Subcutaneous abdominal adipose tissue (tissue), 5 donors: ENCODE results near the gene BCAS4.
"Not testable (repeated sequence)": the region's sequence is repeated elsewhere in the genome, so short reads cannot be mapped to it uniquely, and the experiment has no call there.

Experiments
- H3K27ac ChIP-seq: one replicate; pipeline ENCODE4 v1.7.0; 2013; ENCODE audit warnings: low read depth, mild to moderate bottlenecking, inconsistent platforms, low read length, moderate library complexity
- H3K27me3 ChIP-seq, 5 donors: one replicate each; pipeline ENCODE4 v1.7.0; 2013; ENCODE audit warnings: low read length in 5 of 5, inconsistent platforms in 1 of 5; ENCODE audit not compliant: control insufficient read depth in 5 of 5, insufficient read depth in 4 of 5
- H3K36me3 ChIP-seq, 5 donors: one replicate each; pipeline ENCODE4 v1.7.0; 2013; ENCODE audit warnings: low read length in 5 of 5; ENCODE audit not compliant: control insufficient read depth in 5 of 5, insufficient read depth in 5 of 5
- H3K4me1 ChIP-seq, 5 donors: one replicate each; pipeline ENCODE4 v1.7.0; 2013; ENCODE audit warnings: low read length in 5 of 5, mild to moderate bottlenecking in 3 of 5, moderate library complexity in 1 of 5; ENCODE audit not compliant: control insufficient read depth in 5 of 5, insufficient read depth in 5 of 5
- H3K4me3 ChIP-seq, 5 donors: one replicate each; pipeline ENCODE4 v1.7.0; 2013; ENCODE audit warnings: low read length in 5 of 5, low read depth in 1 of 5
- H3K9ac ChIP-seq, 5 donors: one replicate each; pipeline ENCODE4 v1.7.0; 2013; ENCODE audit warnings: low read length in 5 of 5, mild to moderate bottlenecking in 4 of 5, moderate library complexity in 3 of 5
- H3K9me3 ChIP-seq, 5 donors: one replicate each; pipeline ENCODE4 v1.7.0; 2013; ENCODE audit warnings: low read length in 5 of 5; ENCODE audit not compliant: control insufficient read depth in 5 of 5
- donor health status: healthy.
- donor health status: healthy.
- donor health status: healthy.
- donor health status: healthy.
- donor health status: healthy.

Gene BCAS4

DNA sequence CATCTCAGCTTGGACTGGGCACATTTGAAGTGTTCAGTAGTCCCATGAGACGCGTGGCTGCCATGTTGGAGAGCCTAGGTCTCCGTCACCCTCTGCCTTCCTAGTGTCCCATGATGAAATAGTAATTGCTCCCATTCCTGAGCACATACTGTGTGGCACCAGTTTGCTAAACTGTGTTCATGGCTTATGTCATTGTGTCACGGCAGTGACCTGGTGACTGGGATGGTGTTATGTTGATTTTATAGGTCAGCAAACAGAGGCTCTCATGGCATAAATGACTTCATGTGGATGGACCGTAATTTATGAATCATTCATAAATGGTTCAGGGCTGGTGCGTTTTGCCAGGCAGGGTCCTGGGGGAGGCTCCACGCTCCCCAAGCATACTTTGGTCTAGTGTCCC lies 3.8 kb downstream of the BCAS4 start:
- Histone ChIP-seq H3K27ac (no peak overlapping the region), H3K9me3 (no peaks in the 10 kb centered on the region), H3K4me1 (peaks cover 0 to 16% (median 15%) of the 10 kb centered on the region in 5 donors), H3K9ac (no peak overlapping the region), H3K36me3 (no peaks in the 10 kb centered on the region), H3K4me3 (no peak overlapping the region), H3K27me3 (no peaks in the 10 kb centered on the region)

DNA sequence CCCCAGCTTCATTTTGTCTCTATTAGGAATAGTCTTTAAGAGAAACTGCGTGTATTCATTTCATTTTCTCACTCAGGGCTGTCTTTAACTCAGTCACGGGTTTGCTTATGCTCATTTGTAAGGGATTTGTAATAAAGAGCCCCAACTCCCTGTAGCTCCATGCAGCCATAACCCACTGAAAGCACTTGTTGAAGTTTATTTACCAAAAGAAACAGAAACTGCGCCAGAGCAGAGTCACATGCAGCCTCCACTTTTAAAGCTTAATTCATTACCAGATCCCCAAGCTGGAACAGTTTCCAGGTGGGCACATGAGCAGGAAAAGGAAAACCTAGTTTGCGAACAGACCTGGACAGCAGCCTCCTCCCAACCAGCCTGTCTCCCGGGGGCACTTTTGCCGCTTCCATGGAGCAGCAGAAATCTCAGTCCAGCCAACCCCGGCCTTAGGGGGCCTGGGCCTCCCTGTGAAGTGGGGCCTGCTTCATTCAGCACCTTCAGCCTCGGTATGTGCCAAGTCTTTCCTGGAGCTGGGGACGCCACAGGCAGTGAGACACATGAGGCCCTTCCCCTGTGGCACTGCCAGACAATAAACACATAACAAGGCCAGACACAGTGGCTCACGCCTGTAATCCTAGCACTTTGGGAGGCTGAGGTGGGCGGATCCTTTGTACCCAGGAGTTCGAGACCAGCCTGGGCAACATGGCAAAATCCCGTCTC lies 4.5 kb downstream of the BCAS4 start:
- H3K36me3 ChIP-seq = no peaks in the 10 kb centered on the region
- H3K27ac ChIP-seq = no peak overlapping the region
- H3K4me1 ChIP-seq = peaks cover 0 to 12% (median 11%) of the 10 kb centered on the region in 5 donors
- no peaks in the 10 kb centered on the region for H3K27me3 ChIP-seq
- H3K9ac ChIP-seq = no peak overlapping the region
- no peaks in the 10 kb centered on the region for H3K9me3 ChIP-seq
- no peak overlapping the region for H3K4me3 ChIP-seq

DNA sequence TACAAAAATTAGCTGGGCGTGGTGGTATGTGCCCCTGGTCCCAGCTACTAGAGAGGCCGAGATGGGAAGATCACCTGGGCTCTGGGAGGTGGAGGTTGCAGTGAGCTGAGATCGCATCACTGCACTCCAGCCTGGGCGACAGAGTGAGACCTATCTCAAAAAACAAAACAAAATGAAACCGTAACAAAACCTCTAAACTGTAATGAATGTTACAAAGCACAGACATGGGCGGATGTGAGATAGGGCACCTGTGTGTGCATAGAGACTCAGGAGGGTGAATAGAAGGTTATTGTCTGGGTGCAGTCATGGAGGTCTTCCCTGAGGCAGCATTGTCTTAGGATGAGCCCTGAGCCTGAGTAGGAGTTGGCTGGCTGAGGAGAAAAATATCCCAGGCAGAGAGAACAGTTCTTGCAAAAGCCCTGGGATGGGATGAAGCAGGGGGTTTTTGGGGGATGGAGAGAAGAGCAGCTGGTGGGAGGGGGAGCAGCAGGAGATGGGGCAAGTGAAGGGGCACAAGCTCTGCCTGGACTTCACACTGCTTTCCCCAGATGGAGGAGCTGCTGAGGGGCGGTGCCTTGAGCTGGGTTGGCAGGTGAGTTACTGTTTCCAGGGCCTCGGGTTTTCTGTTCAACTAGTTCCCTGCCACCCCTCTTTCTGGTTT lies 5.2 kb downstream of the BCAS4 start:
- no peak overlapping the region for H3K4me3 ChIP-seq
- H3K27ac ChIP-seq = no peak overlapping the region
- no peaks in the 10 kb centered on the region for H3K9me3 ChIP-seq

DNA sequence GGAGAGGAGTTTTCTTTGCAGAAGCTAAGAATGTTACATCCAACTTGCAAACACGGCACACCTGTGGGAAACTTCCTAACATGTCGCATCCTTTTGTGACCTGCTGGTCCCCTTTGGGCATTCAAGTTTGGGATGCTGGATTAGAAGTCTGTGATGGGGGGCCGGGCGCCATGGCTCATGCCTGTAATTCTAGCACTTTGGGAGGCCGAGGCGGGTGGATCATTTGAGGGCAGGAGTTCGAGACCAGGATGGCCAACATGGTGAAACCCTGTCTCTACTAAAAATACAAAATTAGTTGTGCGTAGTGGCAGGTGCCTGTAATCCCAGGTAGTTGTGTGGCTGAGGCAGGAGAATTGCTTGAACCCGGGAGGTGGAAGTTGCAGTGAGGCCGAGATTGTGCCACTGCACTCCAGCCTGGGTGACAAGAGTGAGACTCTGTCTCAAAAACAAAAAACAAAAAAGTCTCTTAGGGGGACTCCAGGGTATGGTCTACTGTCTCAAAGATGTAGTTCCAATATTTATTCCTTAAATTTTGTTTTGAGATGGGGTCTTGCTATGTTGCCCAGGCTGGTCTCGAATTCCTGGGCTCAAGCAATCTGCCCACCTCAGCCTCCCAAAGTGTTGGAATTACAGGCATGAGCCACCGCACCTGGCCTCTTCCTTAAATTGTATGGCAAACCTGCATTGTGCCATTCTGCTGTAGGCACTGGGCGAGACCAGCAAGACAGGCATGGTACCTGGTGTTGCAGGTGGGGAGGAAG lies 6.3 kb downstream of the BCAS4 start:
- not testable (repeated sequence) for H3K9ac ChIP-seq, H3K27me3 ChIP-seq, H3K9me3 ChIP-seq, H3K4me1 ChIP-seq, H3K27ac ChIP-seq, H3K36me3 ChIP-seq, H3K4me3 ChIP-seq

More for the DNA sequence above, 5.2 kb downstream of the BCAS4 start:
- H3K36me3 ChIP-seq = no peaks in the 10 kb centered on the region
- no peak overlapping the region for H3K9ac ChIP-seq
- no peaks in the 10 kb centered on the region for H3K27me3 ChIP-seq
- peaks cover 0 to 7% (median 6%) of the 10 kb centered on the region in 5 donors for H3K4me1 ChIP-seq

DNA sequence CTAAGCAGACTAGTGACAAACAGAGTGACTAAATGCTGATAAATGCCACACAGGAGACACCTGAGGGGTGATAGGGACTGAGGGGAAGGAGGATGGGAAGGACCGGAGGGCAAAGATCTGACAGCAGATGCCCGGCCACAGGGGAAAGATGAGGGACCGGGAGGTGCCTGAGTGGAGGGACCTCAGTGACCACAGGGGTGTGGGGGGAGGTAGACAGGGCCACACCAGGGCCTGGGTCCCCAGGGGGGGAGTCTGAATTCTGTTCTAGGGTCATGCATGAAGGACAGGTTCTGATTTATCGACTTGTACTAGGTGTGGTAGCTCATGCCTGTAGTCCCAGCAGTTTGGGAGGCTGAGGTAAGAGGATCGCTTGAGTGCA lies 6.9 kb downstream of the BCAS4 start:
- no peaks in the 10 kb centered on the region for H3K4me1 ChIP-seq
- H3K27me3 ChIP-seq = no peaks in the 10 kb centered on the region
- H3K4me3 ChIP-seq = no peak overlapping the region
- H3K27ac ChIP-seq = no peak overlapping the region
- no peak overlapping the region for H3K9ac ChIP-seq
- H3K9me3 ChIP-seq = no peaks in the 10 kb centered on the region
- no peaks in the 10 kb centered on the region for H3K36me3 ChIP-seq

DNA sequence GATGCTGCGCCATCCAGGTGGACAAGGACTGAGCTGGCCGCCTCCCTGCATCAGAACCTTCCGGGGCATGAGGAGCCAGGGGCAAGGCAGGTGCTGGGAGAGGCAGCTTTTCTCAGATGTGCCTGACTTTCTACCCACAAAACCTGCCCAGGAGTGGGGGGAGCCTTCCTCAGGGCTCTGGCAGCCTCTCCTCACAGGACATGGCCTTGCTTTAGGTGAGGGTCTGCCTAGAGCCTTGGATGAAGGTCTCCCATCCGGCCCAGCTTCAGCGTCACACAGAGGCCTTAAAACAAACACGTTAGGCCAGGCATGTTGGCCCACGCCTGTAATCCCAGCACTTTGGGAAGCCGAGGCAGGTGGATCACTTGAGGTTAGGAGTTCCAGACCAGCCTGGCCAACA lies 7.4 kb downstream of the BCAS4 start:
- no peak overlapping the region for H3K9ac ChIP-seq
- no peaks in the 10 kb centered on the region for H3K27me3 ChIP-seq
- no peak overlapping the region for H3K27ac ChIP-seq
- no peaks in the 10 kb centered on the region for H3K4me1 ChIP-seq
- no peak overlapping the region for H3K4me3 ChIP-seq
- no peaks in the 10 kb centered on the region for H3K36me3 ChIP-seq
- no peaks in the 10 kb centered on the region for H3K9me3 ChIP-seq

DNA sequence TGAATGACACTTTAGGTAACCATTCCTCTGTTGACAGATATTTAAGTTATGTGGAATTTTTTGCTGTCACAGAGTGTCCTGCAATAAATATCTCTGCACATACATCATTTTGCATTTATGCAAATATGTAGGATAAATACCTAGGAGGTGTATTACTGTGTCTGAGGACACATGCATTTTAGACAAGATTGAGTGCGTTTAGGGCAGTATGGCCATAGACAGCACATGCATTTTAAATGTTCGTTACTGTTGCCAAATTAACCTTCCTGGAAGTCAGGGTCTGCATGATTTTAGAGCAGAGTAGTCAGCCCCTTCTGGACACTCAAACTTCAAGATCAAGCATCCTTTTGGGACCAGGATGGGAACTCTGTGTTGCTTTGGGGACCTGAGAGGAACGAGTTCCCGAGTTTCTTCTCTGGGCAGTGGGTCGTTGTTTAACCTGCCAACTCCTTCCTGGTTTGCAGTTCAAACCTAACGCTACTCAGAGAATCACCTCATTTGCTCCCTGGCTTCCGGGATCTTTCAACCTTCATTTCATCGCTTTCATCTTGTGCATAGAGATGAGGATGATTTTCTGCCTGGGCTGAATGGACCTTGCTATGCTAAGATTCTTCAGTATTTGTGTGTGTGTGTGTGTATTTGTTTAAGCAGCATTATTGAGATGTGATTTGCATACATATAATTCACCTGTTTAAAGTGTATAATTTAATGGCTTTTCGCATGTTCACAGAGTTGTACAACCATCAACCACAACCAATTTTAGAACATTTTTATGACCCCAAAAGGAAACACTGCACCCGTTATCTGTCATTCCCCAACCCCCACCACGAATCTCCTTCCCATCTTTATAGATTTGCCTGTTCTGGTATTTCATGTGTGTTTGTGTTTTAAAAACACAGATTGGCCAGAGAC lies 9.8 kb downstream of the BCAS4 start:
- H3K27ac ChIP-seq = no peak overlapping the region
- no peaks in the 10 kb centered on the region for H3K36me3 ChIP-seq
- H3K4me3 ChIP-seq = no peak overlapping the region
- no peaks in the 10 kb centered on the region for H3K4me1 ChIP-seq
- H3K27me3 ChIP-seq = no peaks in the 10 kb centered on the region
- H3K9ac ChIP-seq = no peak overlapping the region
- no peaks in the 10 kb centered on the region for H3K9me3 ChIP-seq

DNA sequence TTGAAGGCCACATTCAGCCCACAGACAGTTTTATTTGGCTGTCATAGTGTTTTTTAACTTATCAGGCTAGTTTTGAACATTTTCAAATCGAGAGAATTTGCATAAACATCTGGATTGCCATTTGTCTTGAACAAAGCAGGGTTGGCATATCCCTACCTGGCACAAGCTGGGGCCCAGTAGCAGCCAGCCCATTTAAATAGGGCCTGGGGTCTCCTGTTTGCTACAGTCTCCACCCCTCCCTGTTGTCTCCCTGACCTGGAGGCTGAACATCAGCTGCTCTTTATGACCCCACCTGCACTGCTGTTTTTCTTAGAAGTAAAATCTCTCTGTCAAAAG lies 10.5 kb downstream of the BCAS4 start:
- Histone ChIP-seq H3K27me3 (no peaks in the 10 kb centered on the region), H3K4me3 (no peak overlapping the region), H3K4me1 (no peaks in the 10 kb centered on the region), H3K36me3 (no peaks in the 10 kb centered on the region), H3K27ac (no peak overlapping the region), H3K9ac (no peak overlapping the region), H3K9me3 (no peaks in the 10 kb centered on the region)

DNA sequence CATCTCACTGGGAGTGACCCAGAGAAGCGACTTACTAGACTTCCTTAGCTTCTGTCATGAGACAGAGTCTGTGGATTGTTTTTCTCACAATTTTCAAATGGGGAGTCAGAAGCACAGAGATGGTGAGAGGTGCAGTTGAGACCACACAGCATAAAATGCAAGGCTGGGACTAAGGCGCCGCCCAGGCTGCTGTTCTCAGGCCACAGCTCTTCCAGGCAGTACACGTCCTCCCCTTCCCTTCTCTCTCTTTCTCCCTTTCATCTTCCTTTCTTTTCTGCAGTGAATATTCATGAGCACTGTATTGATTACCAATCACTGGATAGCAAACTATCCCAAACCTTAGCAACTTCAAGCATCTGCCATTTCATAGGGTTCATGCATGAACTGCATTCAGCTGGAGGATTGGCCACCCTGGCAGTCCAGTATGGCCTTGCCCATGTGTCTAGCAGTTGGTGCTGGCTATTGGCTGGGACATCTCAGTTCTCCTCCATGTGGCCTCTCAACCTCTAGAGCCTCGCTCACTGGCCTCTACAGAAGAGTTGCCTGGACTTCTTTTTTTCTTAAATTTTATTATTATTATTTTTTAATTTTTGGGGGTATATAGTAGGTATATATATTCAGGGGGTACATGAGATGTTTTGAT lies 11.4 kb downstream of the BCAS4 start:
- no peaks in the 10 kb centered on the region for H3K27me3 ChIP-seq
- no peaks in the 10 kb centered on the region for H3K9me3 ChIP-seq
- H3K4me3 ChIP-seq = no peak overlapping the region
- no peak overlapping the region for H3K9ac ChIP-seq
- H3K36me3 ChIP-seq = no peaks in the 10 kb centered on the region
- H3K4me1 ChIP-seq = no peaks in the 10 kb centered on the region
- no peak overlapping the region for H3K27ac ChIP-seq
